NB4 (cell line): ENCODE results near the gene NHLRC2.

Source experiments
- CTCF ChIP-seq: IDR thresholded peaks from one replicate; pipeline ENCODE4 v1.5.1; 2012; ENCODE audit warnings: low read depth, low read length
- MAX ChIP-seq: IDR thresholded peaks from 2 replicates; pipeline ENCODE4 v1.6.1; 2011; ENCODE audit warnings: low read depth, low read length
- MYC ChIP-seq: IDR thresholded peaks from 2 replicates; pipeline ENCODE4 v1.6.1; 2011; ENCODE audit warnings: low read depth, low read length
- POLR2A ChIP-seq: IDR thresholded peaks from 2 replicates; pipeline ENCODE4 v1.6.1; 2011; ENCODE audit warnings: mild to moderate bottlenecking; ENCODE audit not compliant: insufficient read length; ENCODE audit errors: extremely low read depth

GRCh38 chr10:113950268-113950667, 95.8 kb downstream of the NHLRC2 start:
- TF ChIP-seq CTCF (no peak), MYC (no peak), MAX (no peak), POLR2A (no peak)
